ENCODE data around the gene LRRIQ3. TPM values are rescaled to one million over a fixed set of nuclear protein-coding genes. Genes with fewer than 3 reads are reported as not detected.

Gene LRRIQ3
- total RNA-seq, 5 donors from 2014 or later (not counting 1 experiment from before 2014, with no cell fraction given), result 0.77 to 3.4 (median 1.3) TPM

DNA sequence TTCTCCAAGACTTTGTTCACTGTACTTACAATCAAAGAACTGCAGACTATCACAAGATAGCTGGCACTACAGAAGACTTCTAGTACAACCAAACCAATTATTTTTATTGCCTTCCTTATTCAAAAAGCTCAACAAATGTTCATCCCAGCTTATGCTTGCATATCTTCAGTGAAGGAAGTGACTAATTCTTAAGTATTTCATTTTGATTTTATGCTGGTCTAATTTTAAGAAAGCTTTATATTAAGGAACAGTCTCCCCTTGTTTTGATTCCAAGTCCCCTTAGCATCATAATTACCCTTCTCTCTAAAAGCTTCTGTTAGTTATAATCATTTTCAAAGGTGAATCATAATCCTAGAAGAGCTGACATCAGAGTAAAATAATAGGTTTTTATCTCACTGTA lies 132.9 kb downstream of the LRRIQ3 start:
- ChIA-PET CTCF (no interaction called here), POLR2A (no interaction called here)
- Mint-ChIP-seq H3K4me3 (no peak overlapping the region), H3K4me1 (no peaks in the 10 kb centered on the region), H3K27ac (no peak overlapping the region), H3K36me3 (no peaks in the 10 kb centered on the region), H3K27me3 (no peaks in the 10 kb centered on the region), H3K9me3 (peaks cover 2 to 11% (median 9%) of the 10 kb centered on the region in 3 donors)
- Histone ChIP-seq H3K9me3 (no peaks in the 10 kb centered on the region), H3K27ac (ENCODE audit: low read length) (no peak overlapping the region), H3K27me3 (replicated peaks in 1 of 2; ENCODE audit: control insufficient read depth in 2 of 2, extremely low read depth in 1 of 2, insufficient read depth in 2 of 2, low read length in 1 of 2) (no peaks in the 10 kb centered on the region), H3K4me3 (ENCODE audit: control insufficient read depth in 1 of 2, extremely low read depth in 1 of 2, low read length in 1 of 2) (no peak overlapping the region), H3K36me3 (ENCODE audit: control insufficient read depth in 2 of 2, extremely low read depth in 1 of 2, insufficient read depth in 1 of 2, low read length in 1 of 2) (no peaks in the 10 kb centered on the region), H3K4me1 (ENCODE audit: control insufficient read depth in 1 of 2, extremely low read depth in 1 of 2, insufficient read depth in 2 of 2, low read length in 2 of 2) (no peaks in the 10 kb centered on the region)
- no peak for ATAC-seq (replicated peaks in 1 of 4)
- DNase-seq, result no peak

DNA sequence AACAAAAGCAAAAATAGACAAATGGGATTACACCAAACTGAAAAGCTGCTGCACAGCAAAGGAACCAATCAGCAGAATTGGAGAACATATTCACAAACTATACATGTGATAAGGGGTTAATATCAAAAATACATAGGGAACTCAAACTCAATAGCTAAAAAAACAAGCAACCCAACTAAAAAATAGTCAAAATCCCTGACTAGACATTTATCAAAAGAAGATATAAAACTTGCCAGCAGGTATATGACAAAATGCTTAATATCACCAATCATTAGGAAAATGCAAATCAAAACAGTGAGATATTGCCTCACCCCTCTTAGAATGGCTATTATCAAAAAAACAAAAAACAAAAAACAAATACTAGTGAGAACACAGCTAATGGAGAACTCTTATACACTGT lies 140.3 kb downstream of the LRRIQ3 start:
- Histone ChIP-seq H3K27me3 (replicated peaks in 1 of 2; ENCODE audit: control insufficient read depth in 2 of 2, extremely low read depth in 1 of 2, insufficient read depth in 2 of 2, low read length in 1 of 2) (no peaks in the 10 kb centered on the region), H3K27ac (ENCODE audit: low read length) (no peak overlapping the region), H3K4me3 (ENCODE audit: control insufficient read depth in 1 of 2, extremely low read depth in 1 of 2, low read length in 1 of 2) (no peak overlapping the region), H3K36me3 (ENCODE audit: control insufficient read depth in 2 of 2, extremely low read depth in 1 of 2, insufficient read depth in 1 of 2, low read length in 1 of 2) (no peaks in the 10 kb centered on the region), H3K9me3 (no peaks in the 10 kb centered on the region), H3K4me1 (ENCODE audit: control insufficient read depth in 1 of 2, extremely low read depth in 1 of 2, insufficient read depth in 2 of 2, low read length in 2 of 2) (no peaks in the 10 kb centered on the region)
- no peak for DNase-seq
- POLR2A ChIA-PET, result no interaction called here
- no peaks in the 10 kb centered on the region for H3K27me3 Mint-ChIP-seq
- no peak overlapping the region for H3K4me3 Mint-ChIP-seq
- no peak overlapping the region for H3K27ac Mint-ChIP-seq
- no peaks in the 10 kb centered on the region for H3K36me3 Mint-ChIP-seq
- CTCF ChIA-PET, result no interaction called here
- peaks cover 5 to 17% (median 11%) of the 10 kb centered on the region in 3 donors for H3K9me3 Mint-ChIP-seq
- no peak for ATAC-seq (replicated peaks in 1 of 4)
- no peaks in the 10 kb centered on the region for H3K4me1 Mint-ChIP-seq

DNA sequence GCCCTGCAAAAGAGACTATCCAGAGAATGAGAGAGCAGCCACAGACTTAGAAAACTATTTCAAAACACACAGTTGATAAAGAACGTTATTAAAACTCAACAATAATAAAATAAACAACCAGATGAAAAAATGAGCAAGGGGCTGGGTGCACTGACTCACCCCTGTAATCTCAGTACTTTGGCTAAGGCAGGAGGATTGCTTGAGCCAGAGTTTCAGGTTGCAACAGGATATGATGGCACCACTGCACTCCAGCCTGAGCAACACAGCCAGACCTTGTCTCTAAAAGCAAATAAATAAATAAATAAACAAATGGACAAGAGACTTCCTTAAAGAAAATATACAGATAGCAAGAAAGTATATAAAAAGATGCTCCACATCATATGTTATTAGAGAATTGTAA lies 144.6 kb downstream of the LRRIQ3 start:
- ATAC-seq (replicated peaks in 1 of 4) (no peak), DNase-seq (no peak)
- Mint-ChIP-seq H3K4me1 (no peaks in the 10 kb centered on the region), H3K9me3 (peaks cover 0 to 8% (median 3%) of the 10 kb centered on the region in 3 donors), H3K27me3 (no peaks in the 10 kb centered on the region), H3K36me3 (no peaks in the 10 kb centered on the region), H3K27ac (no peak overlapping the region), H3K4me3 (no peak overlapping the region)
- Histone ChIP-seq H3K4me1 (ENCODE audit: control insufficient read depth in 1 of 2, extremely low read depth in 1 of 2, insufficient read depth in 2 of 2, low read length in 2 of 2) (no peaks in the 10 kb centered on the region), H3K9me3 (no peaks in the 10 kb centered on the region), H3K36me3 (ENCODE audit: control insufficient read depth in 2 of 2, extremely low read depth in 1 of 2, insufficient read depth in 1 of 2, low read length in 1 of 2) (no peaks in the 10 kb centered on the region), H3K4me3 (ENCODE audit: control insufficient read depth in 1 of 2, extremely low read depth in 1 of 2, low read length in 1 of 2) (no peak overlapping the region), H3K27ac (ENCODE audit: low read length) (no peak overlapping the region), H3K27me3 (replicated peaks in 1 of 2; ENCODE audit: control insufficient read depth in 2 of 2, extremely low read depth in 1 of 2, insufficient read depth in 2 of 2, low read length in 1 of 2) (no peaks in the 10 kb centered on the region)
- WGBS (ENCODE audit: insufficient coverage), result no CpG with 5 or more reads among the region's 1 CpG
- POLR2A ChIA-PET, result no interaction called here
- CTCF ChIA-PET, result no interaction called here

DNA sequence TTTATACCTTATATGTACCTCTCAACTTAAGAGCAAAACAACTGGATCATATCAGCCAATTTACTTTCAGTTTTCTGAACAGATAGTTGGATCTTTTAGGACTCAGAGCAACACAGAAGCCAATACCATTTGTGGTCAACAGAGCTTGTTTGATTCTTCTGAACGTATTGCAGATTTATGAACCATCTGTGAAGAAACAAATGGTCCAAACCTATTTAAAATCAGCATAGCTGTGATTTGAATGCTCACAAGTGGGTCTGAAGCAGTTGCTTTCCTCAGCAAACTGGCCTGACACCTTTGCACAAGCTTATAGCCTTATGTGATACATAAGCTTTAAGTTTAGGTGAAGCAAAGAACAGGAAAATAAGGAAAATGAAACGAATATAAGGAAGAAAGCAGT lies 147.6 kb downstream of the LRRIQ3 start:
- Histone ChIP-seq H3K36me3 (ENCODE audit: control insufficient read depth in 2 of 2, extremely low read depth in 1 of 2, insufficient read depth in 1 of 2, low read length in 1 of 2) (no peaks in the 10 kb centered on the region), H3K27ac (ENCODE audit: low read length) (no peak overlapping the region), H3K4me3 (ENCODE audit: control insufficient read depth in 1 of 2, extremely low read depth in 1 of 2, low read length in 1 of 2) (no peak overlapping the region), H3K9me3 (no peaks in the 10 kb centered on the region), H3K27me3 (replicated peaks in 1 of 2; ENCODE audit: control insufficient read depth in 2 of 2, extremely low read depth in 1 of 2, insufficient read depth in 2 of 2, low read length in 1 of 2) (no peaks in the 10 kb centered on the region), H3K4me1 (ENCODE audit: control insufficient read depth in 1 of 2, extremely low read depth in 1 of 2, insufficient read depth in 2 of 2, low read length in 2 of 2) (no peaks in the 10 kb centered on the region)
- peaks cover 5 to 9% (median 8%) of the 10 kb centered on the region in 3 donors for H3K9me3 Mint-ChIP-seq
- ATAC-seq (replicated peaks in 1 of 4), result no peak
- H3K4me3 Mint-ChIP-seq, result no peak overlapping the region
- no peak overlapping the region for H3K27ac Mint-ChIP-seq
- ChIA-PET CTCF (no interaction called here), POLR2A (no interaction called here)
- DNase-seq, result no peak
- H3K27me3 Mint-ChIP-seq, result no peaks in the 10 kb centered on the region
- WGBS (ENCODE audit: insufficient coverage), result 38% methylated on average over 2 of the region's 2 CpGs
- H3K4me1 Mint-ChIP-seq, result no peaks in the 10 kb centered on the region
- H3K36me3 Mint-ChIP-seq, result no peaks in the 10 kb centered on the region

DNA sequence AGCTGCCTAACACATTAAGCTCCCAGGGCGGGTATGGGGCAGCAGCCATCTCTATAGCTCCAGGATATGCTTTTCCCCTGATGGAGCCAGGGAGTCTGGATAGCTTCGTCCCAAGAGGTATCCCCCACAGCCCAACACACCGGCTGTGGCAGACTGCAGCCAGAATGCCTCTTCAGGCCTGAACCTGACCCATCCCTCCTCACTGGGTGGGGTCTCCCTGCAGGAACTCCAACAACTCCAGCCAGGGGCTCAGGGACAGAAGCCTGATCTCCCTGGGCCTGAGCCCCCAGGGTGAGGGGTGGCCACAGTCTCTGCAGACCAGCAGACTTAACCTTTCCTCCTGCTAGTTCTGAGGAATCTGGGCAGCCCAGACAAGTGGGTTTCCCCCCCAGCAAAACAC lies 159.9 kb downstream of the LRRIQ3 start:
- no peaks in the 10 kb centered on the region for H3K9me3 ChIP-seq
- no peaks in the 10 kb centered on the region for H3K4me1 ChIP-seq (ENCODE audit: control insufficient read depth in 1 of 2, extremely low read depth in 1 of 2, insufficient read depth in 2 of 2, low read length in 2 of 2)
- ATAC-seq (replicated peaks in 1 of 4) (no peak), DNase-seq (no peak)
- no peaks in the 10 kb centered on the region for H3K36me3 Mint-ChIP-seq
- H3K27me3 Mint-ChIP-seq, result no peaks in the 10 kb centered on the region
- H3K9me3 Mint-ChIP-seq, result peaks cover 12 to 22% (median 22%) of the 10 kb centered on the region in 3 donors
- H3K4me3 Mint-ChIP-seq, result no peak overlapping the region
- 93% methylated on average over 3 of the region's 3 CpGs for WGBS (ENCODE audit: insufficient coverage)
- no peaks in the 10 kb centered on the region for H3K27me3 ChIP-seq (replicated peaks in 1 of 2; ENCODE audit: control insufficient read depth in 2 of 2, extremely low read depth in 1 of 2, insufficient read depth in 2 of 2, low read length in 1 of 2)
- H3K36me3 ChIP-seq (ENCODE audit: control insufficient read depth in 2 of 2, extremely low read depth in 1 of 2, insufficient read depth in 1 of 2, low read length in 1 of 2), result no peaks in the 10 kb centered on the region
- no peaks in the 10 kb centered on the region for H3K4me1 Mint-ChIP-seq
- H3K27ac ChIP-seq (ENCODE audit: low read length), result no peak overlapping the region
- CTCF ChIA-PET, result no interaction called here
- H3K27ac Mint-ChIP-seq, result no peak overlapping the region
- POLR2A ChIA-PET, result no interaction called here
- H3K4me3 ChIP-seq (ENCODE audit: control insufficient read depth in 1 of 2, extremely low read depth in 1 of 2, low read length in 1 of 2), result no peak overlapping the region

DNA sequence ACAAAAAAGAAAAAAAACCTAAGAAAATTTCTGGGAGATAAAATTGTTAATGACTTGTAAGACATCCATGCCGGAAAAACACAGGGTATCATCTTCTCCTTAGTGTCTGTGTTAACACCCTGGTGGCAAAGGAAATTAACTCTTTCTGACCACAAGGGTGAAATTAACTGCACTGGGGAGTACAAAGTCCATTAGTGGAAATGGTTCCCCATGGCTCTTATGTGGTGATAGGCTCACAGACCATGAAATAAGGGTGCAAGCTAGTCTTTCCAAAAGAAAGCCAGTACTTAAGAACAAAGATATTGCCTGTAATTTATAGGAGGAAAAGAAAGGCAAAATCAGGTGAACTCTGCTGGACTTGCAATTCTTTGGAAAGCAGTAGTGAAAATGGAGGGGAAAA lies 185.4 kb downstream of the LRRIQ3 start:
- Histone ChIP-seq H3K9me3 (no peaks in the 10 kb centered on the region), H3K27ac (ENCODE audit: low read length) (no peak overlapping the region), H3K36me3 (ENCODE audit: control insufficient read depth in 2 of 2, extremely low read depth in 1 of 2, insufficient read depth in 1 of 2, low read length in 1 of 2) (no peaks in the 10 kb centered on the region), H3K4me3 (ENCODE audit: control insufficient read depth in 1 of 2, extremely low read depth in 1 of 2, low read length in 1 of 2) (no peak overlapping the region), H3K27me3 (replicated peaks in 1 of 2; ENCODE audit: control insufficient read depth in 2 of 2, extremely low read depth in 1 of 2, insufficient read depth in 2 of 2, low read length in 1 of 2) (no peaks in the 10 kb centered on the region), H3K4me1 (ENCODE audit: control insufficient read depth in 1 of 2, extremely low read depth in 1 of 2, insufficient read depth in 2 of 2, low read length in 2 of 2) (no peaks in the 10 kb centered on the region)
- CTCF ChIA-PET, result no interaction called here
- H3K27me3 Mint-ChIP-seq, result peaks cover 0 to 1% of the 10 kb centered on the region in 2 donors
- H3K4me3 Mint-ChIP-seq, result no peak overlapping the region
- ATAC-seq (replicated peaks in 1 of 4) (no peak), DNase-seq (no peak)
- H3K4me1 Mint-ChIP-seq, result peaks cover 5 to 8% (median 8%) of the 10 kb centered on the region in 3 donors
- WGBS (ENCODE audit: insufficient coverage), result 60% methylated on average over 1 of the region's 1 CpG
- H3K36me3 Mint-ChIP-seq, result no peaks in the 10 kb centered on the region
- H3K27ac Mint-ChIP-seq, result no peak overlapping the region
- H3K9me3 Mint-ChIP-seq, result peaks cover 0 to 4% (median 0%) of the 10 kb centered on the region in 3 donors
- POLR2A ChIA-PET, result no interaction called here

DNA sequence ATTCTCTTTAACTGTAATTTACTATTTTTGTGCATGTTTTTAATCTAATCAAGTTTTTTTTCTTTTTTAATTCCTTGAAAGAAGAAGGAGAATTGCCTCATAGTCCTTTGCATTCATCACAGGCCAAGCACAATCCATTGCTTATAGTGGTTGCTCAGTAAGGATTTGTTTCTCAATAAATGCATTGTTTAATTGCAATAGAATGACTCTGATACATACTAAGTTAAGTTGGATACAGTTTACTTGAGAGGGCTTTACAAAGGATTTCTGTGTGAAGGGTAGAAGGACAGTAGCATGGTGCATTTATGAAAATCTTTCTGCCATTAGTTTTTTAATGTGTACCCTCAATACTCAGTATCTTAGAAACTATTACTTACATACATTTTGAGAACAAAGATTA lies 186.2 kb downstream of the LRRIQ3 start:
- POLR2A ChIA-PET, result no interaction called here
- Mint-ChIP-seq H3K4me3 (no peak overlapping the region), H3K9me3 (peaks cover 0 to 4% (median 0%) of the 10 kb centered on the region in 3 donors), H3K36me3 (no peaks in the 10 kb centered on the region), H3K4me1 (peaks cover 5 to 8% (median 8%) of the 10 kb centered on the region in 3 donors), H3K27ac (no peak overlapping the region), H3K27me3 (peaks cover 0 to 1% of the 10 kb centered on the region in 2 donors)
- DNase-seq, result no peak
- H3K27me3 ChIP-seq (replicated peaks in 1 of 2; ENCODE audit: control insufficient read depth in 2 of 2, extremely low read depth in 1 of 2, insufficient read depth in 2 of 2, low read length in 1 of 2), result no peaks in the 10 kb centered on the region
- no peak for ATAC-seq (replicated peaks in 1 of 4)
- H3K36me3 ChIP-seq (ENCODE audit: control insufficient read depth in 2 of 2, extremely low read depth in 1 of 2, insufficient read depth in 1 of 2, low read length in 1 of 2), result no peaks in the 10 kb centered on the region
- H3K9me3 ChIP-seq, result no peaks in the 10 kb centered on the region
- no peak overlapping the region for H3K4me3 ChIP-seq (ENCODE audit: control insufficient read depth in 1 of 2, extremely low read depth in 1 of 2, low read length in 1 of 2)
- no peak overlapping the region for H3K27ac ChIP-seq (ENCODE audit: low read length)
- H3K4me1 ChIP-seq (ENCODE audit: control insufficient read depth in 1 of 2, extremely low read depth in 1 of 2, insufficient read depth in 2 of 2, low read length in 2 of 2), result no peaks in the 10 kb centered on the region
- CTCF ChIA-PET, result no interaction called here

Measured in T-cell (primary cell).